Common myeloid progenitor, CD34-positive (primary cell): Measurements from ENCODE around the gene SLC24A3.
A peak's percentile ranks its signal among the peaks of the same experiment; 100 is the strongest.

ENCODE experiments used
- CTCF ChIA-PET: fragments of 350-600 bp; sonication (Branson Sonifier 250); formaldehyde crosslinking; loops from one replicate; lab custom pipeline; 2021; ENCODE audit warnings: antibody characterized with exemption; lab: Charles Lee
- POLR2A ChIA-PET: fragments of 350-600 bp; sonication (Branson Sonifier 250); formaldehyde crosslinking; loops from one replicate; lab custom pipeline; 2021; ENCODE audit warnings: antibody characterized with exemption; lab: Charles Lee
- DNase-seq, 3 donors: peaks; one replicate each; pipeline versions ENCODE4 v3.0.0 to v3.0.0-alpha.2; 2013
- H3K27ac ChIP-seq, 2 experiments: 1 replicate in 1 of 2; 2 replicates in 1 of 2; pipeline ENCODE4 v1.7.0; 2013; ENCODE audit warnings: inconsistent platforms in 2 of 2, low read length in 2 of 2, mild to moderate bottlenecking in 2 of 2, low read depth in 1 of 2, moderate library complexity in 1 of 2; ENCODE audit not compliant: severe bottlenecking in 2 of 2, insufficient read depth in 1 of 2, poor library complexity in 1 of 2
- H3K27me3 ChIP-seq, 5 experiments: replicated peaks in 2 of 5; 1 replicate in 3 of 5; 2 replicates in 2 of 5; pipeline versions ENCODE4 v1.6.1 to v1.7.0; 2013; ENCODE audit warnings: low read length in 4 of 5, mild to moderate bottlenecking in 2 of 5, moderate library complexity in 2 of 5, inconsistent platforms in 1 of 5; ENCODE audit not compliant: insufficient read depth in 5 of 5, control insufficient read depth in 4 of 5
- H3K36me3 ChIP-seq, 4 experiments: 1 replicate in 2 of 4; 2 replicates in 2 of 4; pipeline versions ENCODE4 v1.6.1 to v1.7.0; 2013; ENCODE audit warnings: low read length in 3 of 4, control low read depth in 1 of 4, mild to moderate bottlenecking in 1 of 4; ENCODE audit not compliant: control insufficient read depth in 4 of 4, insufficient read depth in 4 of 4
- H3K4me1 ChIP-seq, 4 experiments: 1 replicate in 3 of 4; 2 replicates in 1 of 4; pipeline versions ENCODE4 v1.6.1 to v1.7.1; 2013; ENCODE audit warnings: low read length in 3 of 4, mild to moderate bottlenecking in 3 of 4, control low read depth in 1 of 4, inconsistent platforms in 1 of 4, moderate library complexity in 1 of 4; ENCODE audit not compliant: control insufficient read depth in 4 of 4, insufficient read depth in 4 of 4; ENCODE audit errors: control extremely low read depth in 1 of 4
- H3K4me3 ChIP-seq, 7 experiments: 1 replicate in 4 of 7; 2 replicates in 3 of 7; pipeline versions ENCODE4 v1.5.1 to v1.7.0; 2013; ENCODE audit warnings: mild to moderate bottlenecking in 7 of 7, low read length in 6 of 7, moderate library complexity in 6 of 7, inconsistent platforms in 2 of 7, low read depth in 2 of 7, control low read depth in 1 of 7; ENCODE audit not compliant: insufficient read depth in 4 of 7, control insufficient read depth in 1 of 7; ENCODE audit errors: extremely low read depth in 1 of 7
- H3K9me3 ChIP-seq, 5 experiments: 1 replicate in 4 of 5; 2 replicates in 1 of 5; pipeline versions ENCODE4 v1.6.1 to v1.7.1; 2013; ENCODE audit warnings: low read length in 4 of 5, mild to moderate bottlenecking in 2 of 5, inconsistent platforms in 1 of 5, low read depth in 1 of 5, moderate library complexity in 1 of 5; ENCODE audit not compliant: control insufficient read depth in 4 of 5, insufficient read depth in 2 of 5; ENCODE audit errors: control extremely low read depth in 1 of 5
- WGBS: methylation state at CpG from one replicate; pipeline ENCODE4 v1.1.5; 2013; ENCODE audit not compliant: insufficient coverage; 5-methylcytosine and 5-hydroxymethylcytosine counted together

SLC24A3 gene

GRCh38 chr20:19683188-19683587 lies 470.7 kb downstream of the SLC24A3 start:
- no peak overlapping the region for H3K27ac ChIP-seq
- no peaks in the 10 kb centered on the region for H3K27me3 ChIP-seq
- 89% methylated on average over 2 of the region's 3 CpGs for WGBS
- H3K36me3 ChIP-seq = no peaks in the 10 kb centered on the region
- H3K4me1 ChIP-seq = no peaks in the 10 kb centered on the region
- H3K4me3 ChIP-seq = no peak overlapping the region
- CTCF ChIA-PET = no interaction called here
- POLR2A ChIA-PET = no interaction called here
- DNase-seq = no peak
- H3K9me3 ChIP-seq = peaks cover 0 to 11% (median 2%) of the 10 kb centered on the region in 5 experiments

GRCh38 chr20:19683822-19684221 lies 471.4 kb downstream of the SLC24A3 start:
- H3K4me3 ChIP-seq = no peak overlapping the region
- H3K4me1 ChIP-seq = no peaks in the 10 kb centered on the region
- no peaks in the 10 kb centered on the region for H3K36me3 ChIP-seq
- no peaks in the 10 kb centered on the region for H3K27me3 ChIP-seq
- ChIA-PET POLR2A (no interaction called here), CTCF (no interaction called here)
- WGBS = 100% methylated on average over 3 of the region's 3 CpGs
- peaks cover 0 to 11% (median 2%) of the 10 kb centered on the region in 5 experiments for H3K9me3 ChIP-seq
- no peak for DNase-seq
- H3K27ac ChIP-seq = no peak overlapping the region

- Histone ChIP-seq H3K27me3 (no peaks in the 10 kb centered on the region), H3K4me3 (no peak overlapping the region), H3K27ac (no peak overlapping the region), H3K9me3 (peaks cover 0 to 11% (median 2%) of the 10 kb centered on the region in 5 experiments), H3K36me3 (no peaks in the 10 kb centered on the region), H3K4me1 (peaks cover 0 to 2% (median 0%) of the 10 kb centered on the region in 4 experiments)
- ChIA-PET CTCF (interaction anchor here (1.2 to 1.6 kb wide), 3 partner anchors 9 to 114 kb away, joined by 3 to 6 read pairs (median 3); no protein-coding TSS in a partner anchor), POLR2A (no interaction called here)
- 94% methylated on average over 13 of the region's 13 CpGs for WGBS
- peak; percentile 7 to 36 (median 34) for DNase-seq
Measured at GRCh38 chr20:19688031-19688806, 475.8 kb downstream of the SLC24A3 start.

GRCh38 chr20:19690462-19690861 lies 478.0 kb downstream of the SLC24A3 start:
- WGBS = 88% methylated on average over 2 of the region's 5 CpGs
- no peak for DNase-seq
- ChIA-PET POLR2A (no interaction called here), CTCF (interaction anchor here (0.7 to 1.3 kb wide), 7 partner anchors 9 to 113 kb away, joined by 3 to 5 read pairs (median 3); no protein-coding TSS in a partner anchor)
- no peak overlapping the region for H3K27ac ChIP-seq
- H3K9me3 ChIP-seq = peaks cover 0 to 3% (median 0%) of the 10 kb centered on the region in 5 experiments
- H3K4me1 ChIP-seq = peaks cover 0 to 2% (median 0%) of the 10 kb centered on the region in 4 experiments
- H3K36me3 ChIP-seq = no peaks in the 10 kb centered on the region
- no peak overlapping the region for H3K4me3 ChIP-seq
- no peaks in the 10 kb centered on the region for H3K27me3 ChIP-seq

GRCh38 chr20:19691125-19691524 lies 478.7 kb downstream of the SLC24A3 start:
- Histone ChIP-seq H3K27ac (no peak overlapping the region), H3K27me3 (no peaks in the 10 kb centered on the region), H3K36me3 (no peaks in the 10 kb centered on the region), H3K4me1 (peaks cover 0 to 2% (median 0%) of the 10 kb centered on the region in 4 experiments), H3K4me3 (no peak overlapping the region), H3K9me3 (no peaks in the 10 kb centered on the region)
- no peak for DNase-seq
- CTCF ChIA-PET = interaction anchor here (0.9 to 1.3 kb wide), 5 partner anchors 9 to 307 kb away, joined by 3 to 5 read pairs (median 3); no protein-coding TSS in a partner anchor
- WGBS = 90% methylated on average over 4 of the region's 5 CpGs
- POLR2A ChIA-PET = no interaction called here

GRCh38 chr20:19692100-19692499 lies 479.7 kb downstream of the SLC24A3 start:
- CTCF ChIA-PET = interaction anchor here (1.1 to 2.1 kb wide), 3 partner anchors 92 to 307 kb away, joined by 3 to 7 read pairs (median 4); no protein-coding TSS in a partner anchor
- WGBS = 88% methylated on average over 1 of the region's 4 CpGs
- H3K27ac ChIP-seq = no peak overlapping the region
- peak in 2 of 3 donors; percentile 5 to 7 for DNase-seq
- POLR2A ChIA-PET = no interaction called here
- H3K9me3 ChIP-seq = no peaks in the 10 kb centered on the region
- H3K4me3 ChIP-seq = no peak overlapping the region
- no peaks in the 10 kb centered on the region for H3K36me3 ChIP-seq
- H3K27me3 ChIP-seq = no peaks in the 10 kb centered on the region
- H3K4me1 ChIP-seq = peaks cover 0 to 2% (median 0%) of the 10 kb centered on the region in 4 experiments

GRCh38 chr20:19692685-19693119 lies 480.3 kb downstream of the SLC24A3 start:
- POLR2A ChIA-PET = no interaction called here
- no peak overlapping the region for H3K27ac ChIP-seq
- H3K4me3 ChIP-seq = peak overlapping the region in 1 of 7 experiments; percentile 48
- no peaks in the 10 kb centered on the region for H3K27me3 ChIP-seq
- no peaks in the 10 kb centered on the region for H3K9me3 ChIP-seq
- peaks cover 0 to 2% (median 0%) of the 10 kb centered on the region in 4 experiments for H3K4me1 ChIP-seq
- CTCF ChIA-PET = interaction anchor here (0.8 to 2.1 kb wide), 11 partner anchors 11 to 112 kb away, joined by 3 to 9 read pairs (median 3); no protein-coding TSS in a partner anchor
- WGBS = 3% methylated on average over 12 of the region's 15 CpGs
- DNase-seq = peak; percentile 41 to 64 (median 55)
- no peaks in the 10 kb centered on the region for H3K36me3 ChIP-seq
